CD4-positive, alpha-beta T cell (primary cell): ENCODE data around the gene GRK5. TPM values are rescaled to one million over a fixed set of nuclear protein-coding genes. Genes with fewer than 3 reads are reported as not detected.

ENCODE experiments used
- ATAC-seq: fragments of 200-7000 bp; cut with Tn5 transposase; one replicate; pipeline ENCODE4 v1.10.0; 2022; ENCODE audit warnings: mild to moderate bottlenecking; ENCODE audit not compliant: poor library complexity
- CTCF ChIA-PET: fragments of 350-600 bp; sonication (Branson Sonifier 250); formaldehyde crosslinking; loops from one replicate; lab custom pipeline; 2021; ENCODE audit warnings: antibody characterized with exemption, inconsistent platforms; lab: Charles Lee
- POLR2A ChIA-PET: fragments of 350-600 bp; sonication (Branson Sonifier 250); formaldehyde crosslinking; loops from one replicate; lab custom pipeline; 2021; ENCODE audit warnings: antibody characterized with exemption, inconsistent platforms; lab: Charles Lee
- DNase-seq, 14 experiments: peaks; one replicate each; pipeline ENCODE4 v3.0.0-alpha.2; 2013 to 2020; ENCODE audit warnings: mixed read lengths in 2 of 14
- H3K27ac ChIP-seq, 2 donors: one replicate each; pipeline versions ENCODE4 v1.5.1 to v1.7.0; 2013; ENCODE audit warnings: low read length in 2 of 2, low read depth in 1 of 2, mild to moderate bottlenecking in 1 of 2
- H3K27me3 ChIP-seq, 2 experiments: 1 replicate in 1 of 2; 2 replicates in 1 of 2; pipeline versions ENCODE4 v1.6.1 to v1.7.0; 2013; ENCODE audit warnings: low read length in 2 of 2, control low read depth in 1 of 2, mild to moderate bottlenecking in 1 of 2, moderate library complexity in 1 of 2; ENCODE audit not compliant: insufficient read depth in 2 of 2, control insufficient read depth in 1 of 2
- H3K36me3 ChIP-seq: one replicate; pipeline ENCODE4 v1.6.1; 2013; ENCODE audit warnings: low read length, control low read depth; ENCODE audit not compliant: insufficient read depth
- H3K4me1 ChIP-seq: one replicate; pipeline ENCODE4 v1.6.1; 2013; ENCODE audit warnings: low read length, control low read depth; ENCODE audit not compliant: insufficient read depth
- H3K4me3 ChIP-seq: one replicate; pipeline ENCODE4 v1.5.1; 2013; ENCODE audit warnings: mild to moderate bottlenecking, low read length, moderate library complexity
- H3K9me3 ChIP-seq, 2 experiments: 1 replicate in 1 of 2; 2 replicates in 1 of 2; pipeline versions ENCODE4 v1.6.1 to v1.7.0; 2013; ENCODE audit warnings: low read length in 2 of 2, mild to moderate bottlenecking in 2 of 2, control low read depth in 1 of 2, moderate library complexity in 1 of 2; ENCODE audit not compliant: control insufficient read depth in 1 of 2, insufficient read depth in 1 of 2
- H3K27ac Mint-ChIP-seq: one replicate; pipeline ENCODE4 v1.8.0; 2020; ENCODE audit warnings: mixed read lengths
- H3K27me3 Mint-ChIP-seq: one replicate; pipeline ENCODE4 v1.8.0; 2021; ENCODE audit warnings: mixed read lengths
- H3K36me3 Mint-ChIP-seq: one replicate; pipeline ENCODE4 v1.8.0; 2021; ENCODE audit warnings: low read depth, mixed read lengths
- H3K4me1 Mint-ChIP-seq: one replicate; pipeline ENCODE4 v1.8.0; 2021; ENCODE audit warnings: low read depth, mixed read lengths
- H3K4me3 Mint-ChIP-seq: one replicate; pipeline ENCODE4 v1.8.0; 2020; ENCODE audit warnings: mild to moderate bottlenecking, mixed read lengths
- H3K9me3 Mint-ChIP-seq: one replicate; pipeline ENCODE4 v1.8.0; 2020; ENCODE audit warnings: mixed read lengths
- intact Hi-C, 2 experiments: fragments of 100-400 bp; cut with DNase I in 1 of 2; cut with micrococcal nuclease in 1 of 2; formaldehyde crosslinking; loops; one replicate each; pipeline versions ENCODE4 v1.15.1 to v1.9.0; 2023 to 2025; cut with DNase I, micrococcal nuclease
- total RNA-seq, 174 experiments: library from RNA in 2 of 174; stranded (reverse) in 2 of 174; gene quantifications; one replicate each; pipeline ENCODE4 v1.2.3 and lab custom pipeline; 2021 to 2026
- TF ChIP-seq, protein P1 (sequence below): fragments of 200-600 bp; IDR thresholded peaks from one replicate; pipeline ENCODE4 v1.8.0; 2022; ENCODE audit warnings: antibody characterized with exemption, mild to moderate bottlenecking

Gene GRK5
- total RNA-seq, 2 experiments from 2014 or later = 19.2 to 20.8 TPM

DNA sequence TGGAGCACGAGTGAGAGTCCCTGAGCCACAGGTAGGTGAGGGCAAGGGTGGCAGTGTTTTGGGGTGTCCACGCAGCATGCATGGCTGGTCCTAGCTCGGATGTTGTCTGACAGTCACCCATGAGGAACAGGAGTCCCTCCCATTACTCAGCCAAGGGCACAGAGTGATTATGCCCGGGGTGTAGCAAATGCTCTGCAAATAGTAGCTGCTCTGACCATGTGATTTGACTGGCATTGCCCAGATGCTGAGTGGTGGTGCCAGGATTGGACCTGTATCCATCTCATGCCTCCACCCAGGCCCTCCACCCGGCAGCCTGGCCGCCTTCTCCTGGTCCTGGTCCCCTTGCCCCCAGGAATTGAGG is 150.8 kb downstream of the GRK5 start:
- ChIA-PET POLR2A (no interaction called here), CTCF (no interaction called here)
- intact Hi-C loops = no loop called here
- H3K4me3 Mint-ChIP-seq = no peak overlapping the region
- H3K27me3 Mint-ChIP-seq = no peaks in the 10 kb centered on the region
- H3K36me3 Mint-ChIP-seq = peaks cover 28% of the 10 kb centered on the region
- no peak overlapping the region for H3K27ac Mint-ChIP-seq
- ATAC-seq (no peak), DNase-seq (no peak)
- peaks cover 9% of the 10 kb centered on the region for H3K9me3 Mint-ChIP-seq
- Histone ChIP-seq H3K4me1 (peaks cover 2% of the 10 kb centered on the region), H3K27ac (no peak overlapping the region), H3K4me3 (no peak overlapping the region), H3K27me3 (no peaks in the 10 kb centered on the region), H3K36me3 (peaks cover 4% of the 10 kb centered on the region), H3K9me3 (peaks cover 7 to 16% of the 10 kb centered on the region in 2 experiments)
- TF ChIP-seq, protein P1, sequence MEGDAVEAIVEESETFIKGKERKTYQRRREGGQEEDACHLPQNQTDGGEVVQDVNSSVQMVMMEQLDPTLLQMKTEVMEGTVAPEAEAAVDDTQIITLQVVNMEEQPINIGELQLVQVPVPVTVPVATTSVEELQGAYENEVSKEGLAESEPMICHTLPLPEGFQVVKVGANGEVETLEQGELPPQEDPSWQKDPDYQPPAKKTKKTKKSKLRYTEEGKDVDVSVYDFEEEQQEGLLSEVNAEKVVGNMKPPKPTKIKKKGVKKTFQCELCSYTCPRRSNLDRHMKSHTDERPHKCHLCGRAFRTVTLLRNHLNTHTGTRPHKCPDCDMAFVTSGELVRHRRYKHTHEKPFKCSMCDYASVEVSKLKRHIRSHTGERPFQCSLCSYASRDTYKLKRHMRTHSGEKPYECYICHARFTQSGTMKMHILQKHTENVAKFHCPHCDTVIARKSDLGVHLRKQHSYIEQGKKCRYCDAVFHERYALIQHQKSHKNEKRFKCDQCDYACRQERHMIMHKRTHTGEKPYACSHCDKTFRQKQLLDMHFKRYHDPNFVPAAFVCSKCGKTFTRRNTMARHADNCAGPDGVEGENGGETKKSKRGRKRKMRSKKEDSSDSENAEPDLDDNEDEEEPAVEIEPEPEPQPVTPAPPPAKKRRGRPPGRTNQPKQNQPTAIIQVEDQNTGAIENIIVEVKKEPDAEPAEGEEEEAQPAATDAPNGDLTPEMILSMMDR = no peak
- H3K4me1 Mint-ChIP-seq = peaks cover 18% of the 10 kb centered on the region

- Mint-ChIP-seq H3K4me1 (peaks cover 18% of the 10 kb centered on the region), H3K9me3 (peaks cover 9% of the 10 kb centered on the region), H3K4me3 (no peak overlapping the region), H3K27ac (no peak overlapping the region), H3K27me3 (no peaks in the 10 kb centered on the region), H3K36me3 (peaks cover 24% of the 10 kb centered on the region)
- no peaks in the 10 kb centered on the region for H3K27me3 ChIP-seq
- ATAC-seq = no peak
- DNase-seq = no peak
- H3K4me1 ChIP-seq = peaks cover 2% of the 10 kb centered on the region
- ChIA-PET POLR2A (no interaction called here), CTCF (no interaction called here)
- peaks cover 4% of the 10 kb centered on the region for H3K36me3 ChIP-seq
- intact Hi-C loops = no loop called here
- H3K9me3 ChIP-seq = peaks cover 7 to 13% of the 10 kb centered on the region in 2 experiments
- TF ChIP-seq, protein P1 = no peak
- H3K4me3 ChIP-seq = no peak overlapping the region
- no peak overlapping the region for H3K27ac ChIP-seq
Observed at GRCh38 chr10:119358567-119358966, 151.2 kb downstream of the GRK5 start.

DNA sequence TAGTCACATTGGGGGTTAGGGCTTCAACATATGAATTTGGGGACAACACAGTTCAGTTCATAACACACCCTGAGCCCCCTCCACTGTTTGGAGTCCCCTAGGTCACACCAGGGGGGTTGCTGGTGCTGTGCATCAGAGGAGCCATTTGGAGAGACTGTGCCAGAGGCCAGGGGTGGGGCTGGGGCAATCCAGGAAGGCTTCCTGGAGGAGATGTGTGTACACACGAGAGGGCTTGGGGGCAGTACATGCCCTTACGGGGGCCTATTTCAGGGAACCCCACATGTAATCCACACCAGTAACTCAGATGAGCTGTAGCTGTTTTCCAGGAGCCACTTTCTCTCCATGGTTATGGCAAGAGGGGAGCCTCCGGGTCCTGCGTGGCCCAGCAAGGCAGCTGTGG is 151.7 kb downstream of the GRK5 start:
- TF ChIP-seq, protein P1 = no peak
- Histone ChIP-seq H3K9me3 (peaks cover 7 to 13% of the 10 kb centered on the region in 2 experiments), H3K27ac (no peak overlapping the region), H3K4me1 (peaks cover 2% of the 10 kb centered on the region), H3K36me3 (peaks cover 4% of the 10 kb centered on the region), H3K27me3 (no peaks in the 10 kb centered on the region), H3K4me3 (no peak overlapping the region)
- POLR2A ChIA-PET = no interaction called here
- no peak for DNase-seq
- Mint-ChIP-seq H3K36me3 (peaks cover 24% of the 10 kb centered on the region), H3K4me1 (peaks cover 18% of the 10 kb centered on the region), H3K27ac (no peak overlapping the region), H3K4me3 (no peak overlapping the region), H3K9me3 (peaks cover 9% of the 10 kb centered on the region), H3K27me3 (no peaks in the 10 kb centered on the region)
- ATAC-seq = no peak
- intact Hi-C loops = no loop called here
- CTCF ChIA-PET = no interaction called here
